IMR-90 (cell line): ENCODE data around the gene SAMD1. TPM values are rescaled to one million over a fixed set of nuclear protein-coding genes. Genes with fewer than 3 reads are reported as not detected.
"Not testable (repeated sequence)": the region's sequence is repeated elsewhere in the genome, so short reads cannot be mapped to it uniquely, and the experiment has no call there.

Experiments
- ATAC-seq: fragments of 200-7000 bp; cut with Tn5 transposase; 2 replicates; pipeline ENCODE4 v1.9.1; 2020; ENCODE audit warnings: low read depth, mild to moderate bottlenecking, moderate library complexity
- BruUV-seq: library from RNA; stranded (reverse); fragments of 400-500 nt; replicated peaks from 2 replicates; lab custom pipeline; 2021; lab: Mats Ljungman, UMichigan
- CTCF ChIA-PET: fragments of 300-600 bp; formaldehyde crosslinking; extraction: SDS; loops from one replicate; lab custom pipeline; 2021; ENCODE audit warnings: antibody characterized with exemption; lab: Yijun Ruan, JAX
- POLR2A ChIA-PET: fragments of 300-600 bp; sonication (Branson Sonifier 250); formaldehyde crosslinking; loops from one replicate; lab custom pipeline; 2022; ENCODE audit warnings: antibody characterized with exemption; ENCODE audit not compliant: unreplicated experiment; lab: Charles Lee
- DNase-seq: peaks from one replicate; pipeline ENCODE4 v3.0.0; 2013
- H2AFZ ChIP-seq: replicated peaks from 2 replicates; pipeline ENCODE3; 2013; ENCODE audit warnings: low read length, mild to moderate bottlenecking; ENCODE audit not compliant: poor library complexity
- H2AK5ac ChIP-seq: 2 replicates; pipeline ENCODE4 v1.6.1; 2013; ENCODE audit warnings: low read depth, low read length, inconsistent platforms
- H2AK9ac ChIP-seq: replicated peaks from 2 replicates; pipeline ENCODE3; 2013; ENCODE audit warnings: mild to moderate bottlenecking, low read depth, low read length, moderate library complexity; ENCODE audit not compliant: poor library complexity
- H2BK120ac ChIP-seq: 2 replicates; pipeline ENCODE4 v1.6.1; 2013; ENCODE audit warnings: low read depth, low read length, inconsistent platforms
- H2BK15ac ChIP-seq: 3 replicates; pipeline ENCODE4 v1.6.1; 2013; ENCODE audit warnings: low read depth, low read length, inconsistent platforms
- H2BK20ac ChIP-seq: 2 replicates; pipeline ENCODE4 v1.6.1; 2013; ENCODE audit warnings: low read depth, mild to moderate bottlenecking, inconsistent platforms, low read length, moderate library complexity
- H2BK5ac ChIP-seq: 2 replicates; pipeline ENCODE4 v1.6.1; 2013; ENCODE audit warnings: mild to moderate bottlenecking, low read depth, low read length, inconsistent platforms; ENCODE audit not compliant: poor library complexity, severe bottlenecking
- H3K14ac ChIP-seq: replicated peaks from 2 replicates; pipeline ENCODE4 v1.6.1; 2013; ENCODE audit warnings: low read depth, low read length, inconsistent platforms
- H3K18ac ChIP-seq: 2 replicates; pipeline ENCODE4 v1.6.1; 2013; ENCODE audit warnings: low read depth, low read length, control low read depth
- H3K23ac ChIP-seq: 2 replicates; pipeline ENCODE4 v1.6.1; 2013; ENCODE audit warnings: low read depth, low read length, inconsistent platforms
- H3K27ac ChIP-seq: 2 replicates; pipeline ENCODE4 v1.5.1; 2013; ENCODE audit warnings: mild to moderate bottlenecking, control low read depth, low read length; ENCODE audit not compliant: insufficient read depth
- H3K27me3 ChIP-seq: 2 replicates; pipeline ENCODE4 v1.6.1; 2013; ENCODE audit warnings: low read length; ENCODE audit not compliant: control insufficient read depth, insufficient read depth
- H3K36me3 ChIP-seq: 2 replicates; pipeline ENCODE4 v1.6.1; 2013; ENCODE audit warnings: low read length, mixed read lengths; ENCODE audit not compliant: control insufficient read depth, insufficient read depth
- H3K4ac ChIP-seq: 2 replicates; pipeline ENCODE4 v1.6.1; 2013; ENCODE audit warnings: low read depth, low read length, inconsistent platforms
- H3K4me1 ChIP-seq: 2 replicates; pipeline ENCODE4 v1.6.1; 2013; ENCODE audit warnings: low read length, mixed read lengths; ENCODE audit not compliant: control insufficient read depth, insufficient read depth
- H3K4me2 ChIP-seq: 2 replicates; pipeline ENCODE4 v1.6.1; 2013; ENCODE audit warnings: low read depth, mild to moderate bottlenecking, control low read depth, low read length, moderate library complexity
- H3K4me3 ChIP-seq: 2 replicates; pipeline ENCODE4 v1.5.1; 2013; ENCODE audit warnings: low read depth, mild to moderate bottlenecking, control low read depth, low read length, moderate library complexity; ENCODE audit not compliant: insufficient read depth
- H3K56ac ChIP-seq: 2 replicates; pipeline ENCODE4 v1.6.1; 2013; ENCODE audit warnings: low read length, inconsistent platforms; ENCODE audit not compliant: insufficient read depth; ENCODE audit errors: extremely low read depth
- H3K79me1 ChIP-seq, 2 experiments: 2 replicates each; pipeline ENCODE4 v1.6.1; 2013; ENCODE audit warnings: low read length in 2 of 2, inconsistent platforms in 1 of 2, low read depth in 1 of 2
- H3K9ac ChIP-seq: 2 replicates; pipeline ENCODE4 v1.6.1; 2013; ENCODE audit warnings: low read depth, low read length, control low read depth
- H3K9me1 ChIP-seq: 2 replicates; pipeline ENCODE4 v1.6.1; 2013; ENCODE audit warnings: low read length, inconsistent platforms; ENCODE audit not compliant: insufficient read depth
- H3K9me3 ChIP-seq: 2 replicates; pipeline ENCODE4 v1.6.1; 2013; ENCODE audit warnings: low read length; ENCODE audit not compliant: control insufficient read depth, insufficient read depth
- H4K20me1 ChIP-seq: 2 replicates; pipeline ENCODE4 v1.6.1; 2013; ENCODE audit warnings: low read length, inconsistent platforms; ENCODE audit not compliant: insufficient read depth
- H4K5ac ChIP-seq: 2 replicates; pipeline ENCODE4 v1.6.1; 2013; ENCODE audit warnings: mild to moderate bottlenecking, low read depth, low read length, control low read depth
- H4K8ac ChIP-seq, 2 experiments: 2 replicates each; pipeline ENCODE4 v1.6.1; 2013; ENCODE audit warnings: low read depth in 2 of 2, low read length in 2 of 2, control low read depth in 1 of 2, inconsistent platforms in 1 of 2
- H4K91ac ChIP-seq: 2 replicates; pipeline ENCODE4 v1.6.1; 2013; ENCODE audit warnings: low read depth, low read length, inconsistent platforms; ENCODE audit not compliant: insufficient read depth
- CTCF ChIP-seq: conservative IDR thresholded peaks from 2 replicates; pipeline ENCODE4 v1.5.1; 2012; ENCODE audit warnings: mild to moderate bottlenecking, low read depth, low read length, improper control_type of control experiment
- MAZ ChIP-seq: IDR thresholded peaks from 2 replicates; pipeline ENCODE4 v1.6.1; 2012; ENCODE audit warnings: low read depth, mild to moderate bottlenecking, low read length, improper control_type of control experiment, moderate library complexity, borderline replicate concordance
- RAD21 ChIP-seq: IDR thresholded peaks from 2 replicates; pipeline ENCODE4 v1.6.1; 2012; ENCODE audit warnings: low read length, improper control_type of control experiment
- WGBS, 2 experiments: methylation state at CpG; one replicate each; pipeline versions ENCODE4 v1.1.5 to v1.1.7; 2013; ENCODE audit warnings: missing lambda C conversion rate in 2 of 2; ENCODE audit not compliant: insufficient read length in 1 of 2; ENCODE audit errors: extremely low coverage in 2 of 2; 5-methylcytosine and 5-hydroxymethylcytosine counted together
- dilution Hi-C: fragments of 300-500 bp; cut with HindIII; formaldehyde crosslinking; loops from one replicate; pipeline ENCODE4 v1.14.3; 2018; ENCODE audit warnings: low sequenced_read_pairs; ENCODE audit not compliant: unreplicated experiment
- in situ Hi-C: fragments of 300-500 bp; cut with MboI; formaldehyde crosslinking; loops from 3 replicates; pipeline ENCODE4 v1.14.3; 2019; ENCODE audit warnings: low sequenced_read_pairs, inconsistent platforms, mixed read lengths
- intact Hi-C: fragments of 100-400 bp; cut with micrococcal nuclease; formaldehyde crosslinking; loops from 2 replicates; pipeline ENCODE4 v1.10.0; 2022
- polyA plus RNA-seq, 3 experiments: library from polyadenylated mRNA; depleted of rRNA; stranded (reverse); fragments of >200 nt; gene quantifications; 2 replicates each; pipeline ENCODE4 v1.2.3, GENCODE V29; 2012; ENCODE audit warnings: low replicate concordance in 1 of 3
- total RNA-seq: library from RNA; depleted of rRNA; stranded (reverse); fragments of >200 nt; gene quantifications from 2 replicates; pipeline ENCODE4 v1.2.3, GENCODE V29; 2012

Gene SAMD1
- total and polyA plus RNA-seq, 2 of the 4 experiments (the other 2 are of a cell fraction): 6.5 to 14.1 TPM

GRCh38 chr19:14042659-14043608 lies 47.6 kb downstream of the SAMD1 start:
- H3K4me1 ChIP-seq, H3K4me3 ChIP-seq, H3K9ac ChIP-seq, H3K9me3 ChIP-seq, H3K4ac ChIP-seq, H3K27me3 ChIP-seq, H3K18ac ChIP-seq, intact Hi-C loops, H3K4me2 ChIP-seq, H2BK20ac ChIP-seq, H4K8ac ChIP-seq, dilution Hi-C loops, H3K27ac ChIP-seq, H2BK120ac ChIP-seq, H2BK5ac ChIP-seq, H4K5ac ChIP-seq, POLR2A ChIA-PET, BruUV-seq, H4K91ac ChIP-seq, H2BK15ac ChIP-seq, H3K79me1 ChIP-seq, in situ Hi-C loops, H3K56ac ChIP-seq, H4K20me1 ChIP-seq, H3K14ac ChIP-seq, H3K23ac ChIP-seq, H2AK5ac ChIP-seq, H3K9me1 ChIP-seq, H3K36me3 ChIP-seq: not testable (repeated sequence)
- peak; percentile 72 for ATAC-seq
- CTCF ChIA-PET: interaction anchor here (0.6 to 1.5 kb wide), 4 partner anchors 14 to 29 kb away, joined by 3 to 6 read pairs (median 4); partner anchors contain the start of gene MISP3
- peak overlapping the region; percentile 61 for H2AFZ ChIP-seq
- 48% methylated on average over 2 of the region's 19 CpGs; no CpG with 5 or more reads in 1 of the 2 experiments for WGBS, 2 experiments
- peak; percentile 22; the same call in 1 of the 2 replicates for TF ChIP-seq RAD21
- peak; percentile 23; the same call in 1 of the 2 replicates for TF ChIP-seq MAZ
- peak; percentile 53 for TF ChIP-seq CTCF
- peak overlapping the region; percentile 77 for H2AK9ac ChIP-seq
- peak; percentile 50 for DNase-seq
